HTR-8/SVneo (cell line): ENCODE results near the gene SNRNP25.

Experiments
- DNase-seq: peaks from one replicate; pipeline ENCODE4 v3.0.0; 2011; ENCODE audit warnings: low spot score, mixed read lengths; ENCODE audit not compliant: insufficient read length
- FAIRE-seq: peaks from 2 replicates; lab custom pipeline; 2011; peaks lifted over from hg19 to GRCh38; lab: Jason Lieb, UNC

SNRNP25 gene

GRCh38 chr16:89391-90302 lies 36.0 kb downstream of the SNRNP25 start:
- DNase-seq (no peak), FAIRE-seq (no peak)

- FAIRE-seq: no peak
- no peak for DNase-seq
These were observed 37.9 kb downstream of the SNRNP25 start for GRCh38 chr16:91484-91883.

DNA sequence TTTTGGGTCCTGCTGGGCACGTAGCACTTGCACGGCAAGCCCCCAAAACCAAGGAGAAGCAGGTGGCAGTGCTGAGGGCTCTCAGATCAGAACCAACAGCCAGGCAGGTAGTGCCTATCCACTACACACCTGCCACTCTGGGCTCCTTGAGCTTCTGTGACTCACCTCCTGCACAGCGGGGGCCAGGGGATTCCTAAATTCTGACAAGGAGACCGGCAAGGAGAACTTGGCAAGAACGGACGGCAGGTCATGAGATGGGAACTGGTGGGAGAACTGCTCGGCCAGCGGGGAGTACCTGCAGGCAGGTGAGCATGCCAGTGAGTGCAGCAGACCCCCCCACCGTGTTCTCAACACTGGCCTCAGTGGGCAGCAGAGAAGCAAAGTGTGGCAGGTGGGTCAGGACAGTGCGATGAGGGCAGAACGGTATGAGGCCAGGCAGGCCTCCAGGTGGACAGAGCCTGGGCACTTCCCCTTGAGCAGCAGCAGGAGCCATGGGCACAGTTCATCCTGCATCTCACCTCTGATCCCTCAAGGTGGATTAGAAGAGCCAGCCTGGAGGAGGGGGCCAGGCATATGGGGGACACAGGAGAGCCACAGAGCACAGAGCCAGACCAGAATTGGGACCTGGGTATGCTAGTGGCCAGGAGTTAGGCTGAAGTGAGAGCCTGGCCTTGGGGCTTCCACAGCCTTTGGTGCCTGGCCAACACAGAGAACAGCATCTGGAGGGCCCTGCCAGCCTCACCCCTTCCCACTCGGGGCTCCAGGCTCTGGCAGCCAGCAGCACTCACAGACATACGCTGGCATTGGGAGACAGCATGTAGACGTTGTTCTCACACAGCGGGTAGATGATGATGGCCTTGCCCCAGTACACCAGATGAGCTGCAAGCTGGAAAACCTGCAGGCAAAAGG lies 39.1 kb downstream of the SNRNP25 start:
- FAIRE-seq (no peak), DNase-seq (no peak)

GRCh38 chr16:94918-95265 lies 41.3 kb downstream of the SNRNP25 start:
- no peak for FAIRE-seq

DNA sequence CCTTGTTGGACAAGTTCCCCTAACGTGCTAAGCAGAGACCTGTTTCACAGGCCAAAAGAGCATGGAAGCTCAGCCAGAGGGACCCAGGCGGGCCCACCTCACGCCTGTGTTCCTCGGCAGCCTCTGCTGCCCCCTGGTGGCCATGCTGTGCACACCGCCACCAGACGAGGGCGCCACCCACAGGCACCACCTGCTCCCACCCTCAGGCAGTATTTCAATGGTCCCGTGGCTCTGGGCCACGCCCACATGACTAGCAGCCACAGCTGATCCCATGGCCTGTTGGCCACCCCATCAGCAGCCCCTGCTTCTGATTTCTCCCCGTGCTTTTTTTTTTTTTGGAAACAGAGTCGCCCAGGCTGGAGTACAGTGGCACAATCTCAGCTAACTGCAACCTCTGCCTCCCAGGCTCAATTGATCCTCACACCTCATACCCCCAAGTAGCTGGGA lies 43.3 kb downstream of the SNRNP25 start:
- DNase-seq: peak; percentile 93
- peak; percentile 97 for FAIRE-seq

More at GRCh38 chr16:94918-95265, 41.3 kb downstream of the SNRNP25 start:
- DNase-seq: no peak

DNA sequence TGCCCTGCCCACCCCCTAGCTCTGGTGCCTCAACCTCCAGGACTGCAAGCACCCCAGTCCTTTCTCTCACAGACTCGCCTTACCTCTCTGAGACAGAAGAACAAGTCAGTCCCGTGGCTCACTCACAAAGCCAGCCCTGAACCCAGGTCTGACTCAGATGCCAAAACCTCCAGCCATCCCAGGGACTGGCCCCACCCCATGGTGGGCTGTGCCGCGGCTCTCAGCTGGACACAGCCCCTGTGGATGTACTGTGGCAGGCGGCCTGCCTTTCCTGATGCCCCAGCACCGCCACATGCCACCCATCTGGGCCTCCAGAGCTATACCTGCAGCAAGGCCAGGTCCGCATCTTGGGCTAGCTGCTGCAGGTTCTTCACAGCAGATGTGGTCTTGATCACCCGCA lies 44.2 kb downstream of the SNRNP25 start:
- FAIRE-seq (no peak), DNase-seq (no peak)

DNA sequence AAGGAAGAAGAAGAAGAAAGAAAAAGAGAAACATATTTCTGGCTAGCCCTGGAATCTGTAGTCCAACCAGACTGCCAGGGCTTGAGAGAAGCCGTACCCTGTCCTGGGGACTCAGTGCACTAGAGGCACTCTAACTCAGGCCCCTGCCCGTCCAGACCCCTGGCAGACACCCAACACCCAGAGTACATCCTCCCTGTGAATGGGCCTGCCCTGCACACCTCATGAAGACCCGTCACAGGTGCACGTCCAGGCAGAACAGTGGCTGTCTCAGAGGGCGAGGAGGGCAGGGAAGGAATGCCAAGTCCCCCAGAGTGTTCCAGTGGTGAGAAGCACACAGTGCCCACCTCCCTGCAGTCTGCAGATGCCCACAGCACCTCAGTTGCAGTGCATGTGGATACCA lies 47.4 kb downstream of the SNRNP25 start:
- FAIRE-seq (no peak), DNase-seq (no peak)

GRCh38 chr16:101586-101985 lies 48.0 kb downstream of the SNRNP25 start:
- DNase-seq: no peak
- no peak for FAIRE-seq

GRCh38 chr16:102060-102855 lies 48.6 kb downstream of the SNRNP25 start:
- DNase-seq: no peak
- FAIRE-seq: no peak

GRCh38 chr16:104355-104754 lies 50.7 kb downstream of the SNRNP25 start:
- no peak for FAIRE-seq
- no peak for DNase-seq

DNA sequence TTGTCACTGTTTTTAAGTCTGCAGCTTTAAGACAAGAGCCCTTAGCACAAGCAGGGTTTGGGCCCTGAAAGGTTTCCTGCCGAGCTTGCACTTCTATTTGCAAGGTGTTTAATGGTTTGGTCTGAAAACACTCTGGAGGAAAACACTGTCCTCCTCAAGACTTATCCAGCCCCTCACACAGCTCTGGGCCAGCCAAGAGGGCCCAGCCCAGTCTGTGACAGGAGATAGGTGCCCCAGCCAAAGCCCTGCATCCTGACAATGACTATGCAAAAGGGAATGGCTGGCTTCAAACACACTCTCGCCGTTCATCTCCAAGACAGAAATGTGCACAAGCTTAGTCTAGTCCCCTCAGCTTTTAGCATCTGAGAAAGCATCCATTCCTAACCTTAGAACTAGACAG lies 51.3 kb downstream of the SNRNP25 start:
- DNase-seq (no peak), FAIRE-seq (no peak)

DNA sequence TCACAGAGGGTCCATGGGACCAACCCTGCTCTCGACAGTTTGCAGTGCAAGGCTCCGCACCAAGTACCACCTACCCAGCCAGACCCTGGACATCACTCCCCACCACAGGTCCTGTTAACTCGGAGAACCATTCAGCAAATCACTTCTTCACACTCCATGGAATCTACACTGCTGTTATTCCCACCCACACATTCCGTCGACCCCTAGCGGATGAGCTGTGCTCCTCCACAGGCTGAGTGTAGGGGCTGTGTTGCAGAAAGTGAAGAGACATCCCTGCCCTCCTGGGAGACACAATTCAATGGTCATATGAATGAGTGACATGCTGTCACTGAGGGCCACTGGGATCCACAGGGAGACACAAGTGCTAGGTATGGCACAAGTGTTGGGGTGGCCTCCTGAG lies 51.9 kb downstream of the SNRNP25 start:
- no peak for DNase-seq
- FAIRE-seq: no peak

DNA sequence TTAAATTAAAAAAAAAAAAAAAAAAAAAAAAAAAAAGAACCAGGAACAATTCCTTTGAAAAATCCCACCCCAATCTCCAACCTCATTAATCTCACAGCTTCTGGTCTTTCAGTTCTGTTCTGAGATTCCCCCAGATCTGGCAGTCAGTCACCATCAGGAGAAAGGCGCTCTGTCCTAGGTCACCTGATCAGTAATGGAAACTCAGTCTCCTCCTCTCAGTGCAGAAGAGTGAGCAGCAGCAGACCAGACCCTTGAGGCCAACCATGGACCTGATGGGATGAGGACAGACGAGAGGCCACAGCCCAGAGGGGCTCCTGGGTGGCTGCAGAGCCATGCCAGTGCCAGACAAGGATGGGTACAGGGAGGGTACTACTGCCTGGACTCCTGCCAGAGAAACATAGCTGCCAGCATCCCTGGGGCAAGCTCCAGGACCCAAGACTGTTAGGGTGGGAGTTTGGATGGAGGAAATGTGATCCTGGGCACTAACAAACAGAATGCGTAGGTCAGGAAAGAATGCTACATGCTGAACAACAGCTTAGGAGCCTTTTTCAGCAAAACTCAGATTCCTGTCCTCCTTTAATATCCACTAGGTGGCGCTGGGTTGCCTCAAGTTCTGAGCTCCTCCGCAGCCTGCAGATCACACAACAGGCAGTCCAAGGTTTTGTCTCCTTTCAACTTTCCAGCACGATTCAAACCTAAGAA lies 53.1 kb downstream of the SNRNP25 start:
- DNase-seq (peak; percentile 81), FAIRE-seq (peak; percentile 36)
